ENCODE results near the gene CLDN19. TPM values are rescaled to one million over a fixed set of nuclear protein-coding genes. Genes with fewer than 3 reads are reported as not detected.

The CLDN19 gene
- total RNA-seq, 1 experiment from 2014 or later, result 12.2 TPM

DNA sequence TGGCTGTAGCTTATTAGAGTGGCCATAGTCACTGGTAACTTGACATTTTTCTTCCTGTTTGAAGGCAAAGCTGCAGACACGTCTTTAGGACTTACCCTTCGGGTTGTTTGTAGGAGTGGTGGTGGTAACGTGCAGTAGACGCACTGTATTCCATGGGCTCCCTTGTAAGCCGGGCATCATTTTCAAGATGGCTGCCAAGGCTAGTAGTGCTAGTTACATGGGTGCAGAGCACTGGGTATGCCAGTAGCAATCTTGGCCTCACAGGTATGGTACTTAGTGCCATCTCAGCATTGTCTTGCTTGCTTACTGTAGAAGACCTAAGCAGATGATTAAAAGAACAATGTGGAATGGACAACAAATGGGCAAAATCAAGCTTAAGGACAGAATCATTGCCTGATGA is 55.9 kb downstream of the CLDN19 start:
- Histone ChIP-seq H3K27me3 (ENCODE audit: control insufficient read depth, insufficient read depth, low read length) (no peaks in the 10 kb centered on the region), H3K4me3 (ENCODE audit: insufficient read depth, low read depth, low read length) (peak overlapping the region; percentile 97; the same call in 1 of the 2 replicates), H3K36me3 (replicated peaks; ENCODE audit: control insufficient read depth, insufficient read depth, low read length) (peaks cover 6% of the 10 kb centered on the region)
- peak; percentile 26 for DNase-seq

Other genes starting within 250 kb of the CLDN19 start
- gene PPIH, start 81.8 kb downstream of the CLDN19 start, total RNA-seq (2014; rRNA removed; shearing (Covaris generic)), result 75.7 and 81.8 TPM in 2 replicates
- gene YBX1, start 57.8 kb downstream of the CLDN19 start, total RNA-seq (2014; rRNA removed; shearing (Covaris generic)), result 1,494 and 1,850 TPM in 2 replicates
- 139 and 148 TPM in 2 replicates for gene P3H1, start 26.8 kb upstream of the CLDN19 start, total RNA-seq (2014; rRNA removed; shearing (Covaris generic))
- gene C1orf50, start 27.0 kb upstream of the CLDN19 start, total RNA-seq (2014; rRNA removed; shearing (Covaris generic)), result 6.2 and 8.2 TPM in 2 replicates
- 1.00 and 1.1 TPM in 2 replicates for gene TMEM269, start 44.8 kb upstream of the CLDN19 start, total RNA-seq (2014; rRNA removed; shearing (Covaris generic))
- 4.6 and 5.0 TPM in 2 replicates for gene ERMAP, start 76.9 kb upstream of the CLDN19 start, total RNA-seq (2014; rRNA removed; shearing (Covaris generic))
- 45.4 and 65.2 TPM in 2 replicates for gene SVBP, start 77.2 kb upstream of the CLDN19 start, total RNA-seq (2014; rRNA removed; shearing (Covaris generic))
- gene ZNF691, start 106.4 kb upstream of the CLDN19 start, total RNA-seq (2014; rRNA removed; shearing (Covaris generic)), result 30.4 and 33.5 TPM in 2 replicates
- 90.9 and 93.7 TPM in 2 replicates for gene SLC2A1, start 218.6 kb upstream of the CLDN19 start, total RNA-seq (2014; rRNA removed; shearing (Covaris generic))

Measured in H7 (cell line).